Gastrocnemius medialis (tissue), 4 donors: ENCODE data around the gene PPM1D. TPM values are rescaled to one million over a fixed set of nuclear protein-coding genes. Genes with fewer than 3 reads are reported as not detected.

Experiments
- ATAC-seq, 2 donors: fragments of 150-250 bp; one replicate each; pipeline ENCODE4 v1.9.1; 2016
- DNase-seq, 2 donors: peaks; one replicate each; pipeline ENCODE4 v3.0.0-alpha.2; 2019
- H3K27ac ChIP-seq, 4 donors: fragments of 200-600 bp; sonication (generic); 1 replicate in 1 of 4; 2 replicates in 3 of 4; pipeline ENCODE4 v1.5.1; 2016 to 2018; ENCODE audit warnings: mild to moderate bottlenecking in 2 of 4, moderate library complexity in 1 of 4
- H3K27me3 ChIP-seq, 3 donors: fragments of 200-600 bp; sonication (generic) in 2 of 3; 1 replicate in 1 of 3; 2 replicates in 2 of 3; pipeline versions ENCODE4 v1.5.1 to v1.6.0; 2016 to 2019; ENCODE audit warnings: mild to moderate bottlenecking in 1 of 3, moderate library complexity in 1 of 3
- H3K36me3 ChIP-seq, 2 donors: fragments of 200-600 bp; sonication (generic) in 1 of 2; one replicate each; pipeline ENCODE4 v1.5.1; 2017 to 2018
- H3K4me1 ChIP-seq, 2 donors: fragments of 200-600 bp; sonication (generic) in 1 of 2; one replicate each; pipeline ENCODE4 v1.5.1; 2016 to 2017; ENCODE audit warnings: mild to moderate bottlenecking in 2 of 2
- H3K4me3 ChIP-seq, 4 donors: fragments of 200-600 bp; sonication (generic) in 3 of 4; 1 replicate in 1 of 4; 2 replicates in 3 of 4; pipeline ENCODE4 v1.5.1; 2016 to 2019; ENCODE audit warnings: mild to moderate bottlenecking in 2 of 4
- H3K9me3 ChIP-seq, 3 donors: fragments of 200-600 bp; sonication (generic) in 2 of 3; 1 replicate in 1 of 3; 2 replicates in 2 of 3; pipeline ENCODE4 v1.5.1; 2016 to 2019
- CTCF ChIP-seq, 5 experiments: fragments of 450-650 bp in 3 of 5; fragments of 200-600 bp in 2 of 5; sonication (generic) in 2 of 5; IDR thresholded peaks in 4 of 5; conservative IDR thresholded peaks in 1 of 5; 1 replicate in 4 of 5; 2 replicates in 1 of 5; pipeline ENCODE4 v1.5.1; 2016 to 2019; ENCODE audit warnings: antibody characterized with exemption in 5 of 5, mild to moderate bottlenecking in 3 of 5, moderate library complexity in 3 of 5
- POLR2A ChIP-seq, 2 donors: fragments of 450-650 bp; IDR thresholded peaks; one replicate each; pipeline ENCODE4 v1.6.1; 2017; ENCODE audit warnings: antibody characterized with exemption in 2 of 2, mild to moderate bottlenecking in 2 of 2, moderate library complexity in 2 of 2
- in situ Hi-C, 4 donors: fragments of 200-750 bp; cut with MboI; loops; one replicate each; pipeline versions ENCODE4 v1.15.0 to v1.8.0; 2017; ENCODE audit warnings: low sequenced_read_pairs in 4 of 4
- intact Hi-C: fragments of 100-400 bp; cut with DNase I; formaldehyde crosslinking; loops from one replicate; pipeline ENCODE4 v1.15.1; 2023; ENCODE audit warnings: low total_unique reads
- total RNA-seq, 4 donors: library from RNA; depleted of rRNA; stranded (reverse); fragments of >200 nt; gene quantifications; one replicate each; pipeline versions ENCODE4 v1.1.0 to v1.2.3, GENCODE V29; 2016

PPM1D gene
- total RNA-seq, 4 donors from 2014 or later, result 4.6 to 11.4 (median 9.2) TPM

- intact Hi-C loops, result no loop called here
- TF ChIP-seq POLR2A (IDR thresholded peaks at IDR 0.05) (no peak), CTCF (IDR thresholded peaks at IDR 0.05 in 4 of 5, conservative IDR thresholded peaks at IDR 0.05 in 1 of 5) (no peak)
- no peaks in the 10 kb centered on the region for H3K4me1 ChIP-seq
- peaks cover 0 to 12% of the 10 kb centered on the region in 2 donors for H3K36me3 ChIP-seq
- DNase-seq (no peak), ATAC-seq (no peak)
- no peak overlapping the region for H3K27ac ChIP-seq
- no peaks in the 10 kb centered on the region for H3K9me3 ChIP-seq
- no peak overlapping the region for H3K4me3 ChIP-seq
- no peaks in the 10 kb centered on the region for H3K27me3 ChIP-seq
- in situ Hi-C loops, result loop anchor here in 3 of 4 donors (10.0 to 25.0 kb wide), 3 partner anchors 61 to 1133 kb away; partner anchors contain the start of gene TBX2 (in 2 of the 3)
Measured at GRCh38 chr17:60704170-60704569, 104.2 kb downstream of the PPM1D start.

GRCh38 chr17:60712675-60713074, 112.7 kb downstream of the PPM1D start:
- Histone ChIP-seq H3K4me1 (no peaks in the 10 kb centered on the region), H3K27ac (no peak overlapping the region), H3K27me3 (no peaks in the 10 kb centered on the region), H3K36me3 (peaks cover 0 to 20% of the 10 kb centered on the region in 2 donors), H3K4me3 (no peak overlapping the region), H3K9me3 (no peaks in the 10 kb centered on the region)
- intact Hi-C loops (no loop called here), in situ Hi-C loops (loop anchor here in 3 of 4 donors (25.0 kb wide), 2 partner anchors 675 to 1125 kb away; partner anchors contain the start of gene TBX2 (in 2 of the 3))
- no peak for ATAC-seq
- DNase-seq, result no peak
- no peak for TF ChIP-seq POLR2A (IDR thresholded peaks at IDR 0.05)
- no peak for TF ChIP-seq CTCF (IDR thresholded peaks at IDR 0.05 in 4 of 5, conservative IDR thresholded peaks at IDR 0.05 in 1 of 5)

GRCh38 chr17:60713608-60714007, 113.6 kb downstream of the PPM1D start:
- intact Hi-C loops, result no loop called here
- in situ Hi-C loops, result loop anchor here in 3 of 4 donors (25.0 kb wide), 2 partner anchors 674 to 1124 kb away; partner anchors contain the start of gene TBX2 (in 2 of the 3)
- DNase-seq, result no peak

More at GRCh38 chr17:60713608-60714007, 113.6 kb downstream of the PPM1D start:
- no peaks in the 10 kb centered on the region for H3K9me3 ChIP-seq
- no peak overlapping the region for H3K4me3 ChIP-seq
- no peak for ATAC-seq
- TF ChIP-seq POLR2A (IDR thresholded peaks at IDR 0.05), result no peak
- no peak for TF ChIP-seq CTCF (IDR thresholded peaks at IDR 0.05 in 4 of 5, conservative IDR thresholded peaks at IDR 0.05 in 1 of 5)
- no peaks in the 10 kb centered on the region for H3K27me3 ChIP-seq
- H3K36me3 ChIP-seq, result peaks cover 0 to 16% of the 10 kb centered on the region in 2 donors
- H3K27ac ChIP-seq, result no peak overlapping the region
- no peaks in the 10 kb centered on the region for H3K4me1 ChIP-seq

Other genes starting within 250 kb of the PPM1D start
- 10 to 100 TPM; 44.4 to 83.2 (median 52.5) TPM for gene USP32, start 208.1 kb upstream of the PPM1D start, total RNA-seq
- not detected for gene CHCT1, start 177.7 kb upstream of the PPM1D start, total RNA-seq
- gene APPBP2, start 74.0 kb upstream of the PPM1D start, total RNA-seq, result 10 to 100 TPM; 14.2 to 21.8 (median 18.1) TPM
- 10 to 100 TPM; 18.2 to 60.6 (median 23.4) TPM for gene BCAS3, start 77.7 kb downstream of the PPM1D start, total RNA-seq